NCI-H526 (cell line): ENCODE results near the gene PRDX4.
"Not testable (repeated sequence)": the region's sequence is repeated elsewhere in the genome, so short reads cannot be mapped to it uniquely, and the experiment has no call there.

Experiments
- DNase-seq, 2 experiments: peaks; one replicate each; lab custom pipeline; 2025; lab: John Stamatoyannopoulos, UW

Gene PRDX4

GRCh38 chrX:23673108-23673507, 5.8 kb downstream of the PRDX4 start:
- no peak for DNase-seq

GRCh38 chrX:23676486-23676885, 9.2 kb downstream of the PRDX4 start:
- not testable (repeated sequence) for DNase-seq

GRCh38 chrX:23692166-23692565, 24.9 kb downstream of the PRDX4 start:
- no peak for DNase-seq

- DNase-seq, result peak; percentile 14 to 70
Observed at GRCh38 chrX:23694606-23695005, 27.3 kb downstream of the PRDX4 start.

GRCh38 chrX:23699636-23700194, 32.4 kb downstream of the PRDX4 start:
- no peak for DNase-seq

GRCh38 chrX:23704673-23705206, 37.4 kb downstream of the PRDX4 start:
- DNase-seq, result no peak

DNA sequence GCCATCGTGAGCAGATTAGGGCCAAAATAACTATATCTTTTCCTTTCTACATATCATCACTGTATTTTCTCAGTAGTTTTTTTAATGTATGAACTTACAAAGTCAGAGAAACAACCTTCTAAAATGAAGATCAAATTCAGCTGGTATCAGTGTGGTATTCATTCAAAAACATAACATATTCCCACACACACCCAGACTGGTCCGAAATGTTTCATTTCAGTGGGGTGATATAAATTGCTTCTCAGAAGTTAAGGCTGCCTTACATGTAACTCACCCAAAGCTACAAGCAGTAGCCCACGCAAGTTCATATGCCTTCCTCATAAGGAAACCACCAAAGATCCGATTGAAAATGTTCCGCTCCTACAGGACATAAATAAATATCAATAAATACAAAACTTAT, 37.9 kb downstream of the PRDX4 start:
- no peak for DNase-seq

GRCh38 chrX:23720117-23720677, 52.9 kb downstream of the PRDX4 start:
- no peak for DNase-seq

DNA sequence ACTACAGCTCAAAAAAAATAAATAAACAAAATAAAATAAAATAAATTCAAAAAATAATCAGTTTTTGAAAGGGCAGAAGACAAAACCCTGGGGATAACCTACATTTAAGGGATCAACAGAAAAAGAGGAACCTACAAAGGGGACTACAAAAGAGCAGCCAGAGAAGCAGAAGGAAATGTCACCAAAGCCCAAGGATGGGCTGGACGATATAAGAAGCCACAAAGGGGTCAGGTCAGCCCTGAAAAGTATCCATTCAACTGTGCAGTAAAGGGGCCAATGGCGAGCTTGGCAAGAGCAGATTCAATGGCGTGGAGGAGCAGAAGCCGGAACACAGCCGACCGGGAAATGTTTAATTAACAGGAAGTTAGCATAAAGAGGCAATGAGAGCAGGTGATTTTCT, 58.9 kb downstream of the PRDX4 start:
- no peak for DNase-seq

DNA sequence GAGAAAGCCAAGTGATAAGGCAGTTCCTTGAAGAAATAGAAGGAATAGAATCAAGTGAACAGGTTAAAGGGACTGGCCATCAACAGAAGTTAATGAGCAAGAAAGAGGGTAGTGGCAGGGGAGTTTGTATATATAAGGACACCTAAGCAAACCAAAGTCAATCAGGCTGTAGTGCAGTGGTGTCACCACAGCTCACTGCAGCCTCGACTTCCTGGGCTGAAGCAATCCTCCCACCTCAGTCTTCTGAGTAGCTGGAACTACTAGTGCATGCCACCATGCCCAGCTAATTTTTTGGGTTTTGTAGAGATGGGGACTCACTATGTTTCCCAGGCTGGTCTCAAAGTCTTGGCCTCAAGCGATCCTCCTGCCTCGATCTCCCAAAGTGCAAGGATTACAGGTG, 59.9 kb downstream of the PRDX4 start:
- DNase-seq, result no peak

GRCh38 chrX:23729214-23729613, 61.9 kb downstream of the PRDX4 start:
- DNase-seq, result no peak

- no peak for DNase-seq
Observed at GRCh38 chrX:23731951-23732350, 64.7 kb downstream of the PRDX4 start.

DNA sequence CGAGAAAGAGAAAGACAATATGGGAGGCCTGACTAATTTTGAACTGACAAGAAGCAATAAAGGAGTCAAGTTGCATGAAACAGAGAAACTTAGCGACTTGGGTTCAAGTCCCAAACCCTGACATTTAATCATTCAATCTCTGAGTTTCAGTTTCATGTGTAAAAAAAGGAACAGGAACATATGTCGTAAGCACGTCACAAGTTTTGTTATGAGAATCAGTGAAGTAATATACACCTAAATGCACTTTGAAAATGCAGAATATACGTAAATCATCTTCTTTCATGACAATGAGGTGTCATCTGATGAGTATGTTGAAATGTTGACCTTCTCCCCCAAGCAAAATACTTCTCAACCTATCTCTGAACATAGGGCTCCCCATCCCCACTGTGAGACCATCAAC, 65.4 kb downstream of the PRDX4 start:
- no peak for DNase-seq
